NCI-H128 (cell line): ENCODE measurements around the gene MBOAT1.

Experiments
- DNase-seq: peaks from one replicate; lab custom pipeline; 2025; ENCODE audit not compliant: unreplicated experiment; lab: John Stamatoyannopoulos, UW

The MBOAT1 gene

GRCh38 chr6:20056350-20056992 lies 155.8 kb downstream of the MBOAT1 start:
- peak; percentile 36 for DNase-seq

- no peak for DNase-seq
Measured at GRCh38 chr6:20055916-20056315, 156.4 kb downstream of the MBOAT1 start.
